Panc1 (cell line): Measurements from ENCODE around the gene KCNRG. TPM values are rescaled to one million over a fixed set of nuclear protein-coding genes. Genes with fewer than 3 reads are reported as not detected.

Experiments used
- ATAC-seq: fragments of 200-7000 bp; cut with Tn5 transposase; 2 replicates; pipeline ENCODE4 v1.9.1; 2020; ENCODE audit warnings: mild to moderate bottlenecking, moderate library complexity
- BruUV-seq: library from RNA; stranded (reverse); fragments of 400-500 nt; replicated peaks from 2 replicates; lab custom pipeline; 2021; lab: Mats Ljungman, UMichigan
- CTCF ChIA-PET: fragments of 300-600 bp; sonication (Branson Sonifier 250); formaldehyde crosslinking; loops from one replicate; lab custom pipeline; 2022; ENCODE audit warnings: antibody characterized with exemption; lab: Charles Lee
- POLR2A ChIA-PET: fragments of 300-600 bp; sonication (Branson Sonifier 250); formaldehyde crosslinking; loops from one replicate; lab custom pipeline; 2022; ENCODE audit warnings: antibody characterized with exemption; lab: Charles Lee
- DNase-seq: peaks from one replicate; pipeline ENCODE4 v3.0.0-alpha.2; 2010; ENCODE audit warnings: low read depth, low spot score
- H3K27ac ChIP-seq: 2 replicates; pipeline ENCODE4 v1.5.1; 2011; ENCODE audit warnings: mild to moderate bottlenecking, low read length, inconsistent platforms
- H3K27me3 ChIP-seq: fragments of 200-500 bp; sonication (Bioruptor generic); 2 replicates; pipeline ENCODE4 v1.6.0; 2014; ENCODE audit warnings: low read length, inconsistent platforms; ENCODE audit not compliant: control insufficient read depth, insufficient read depth
- H3K36me3 ChIP-seq: fragments of 200-500 bp; sonication (Bioruptor generic); 2 replicates; pipeline ENCODE4 v1.5.1; 2014; ENCODE audit warnings: inconsistent platforms, mild to moderate bottlenecking, low read length, moderate library complexity; ENCODE audit not compliant: control insufficient read depth, insufficient read depth
- H3K4me1 ChIP-seq: 2 replicates; pipeline ENCODE4 v1.5.1; 2011; ENCODE audit warnings: inconsistent platforms, mild to moderate bottlenecking, low read length, moderate library complexity; ENCODE audit not compliant: control insufficient read depth, insufficient read depth
- H3K4me3 ChIP-seq, 2 experiments: 2 replicates each; pipeline ENCODE4 v1.5.1; 2011 to 2012; ENCODE audit warnings: low read depth in 2 of 2, low read length in 2 of 2, mild to moderate bottlenecking in 2 of 2, inconsistent platforms in 1 of 2, moderate library complexity in 1 of 2
- H3K9me3 ChIP-seq: fragments of 200-500 bp; sonication (Bioruptor generic); 2 replicates; pipeline ENCODE4 v1.5.1; 2014; ENCODE audit warnings: low read depth, mild to moderate bottlenecking, inconsistent platforms, low read length, moderate library complexity; ENCODE audit not compliant: control insufficient read depth, insufficient read depth
- CTCF ChIP-seq: fragments of 450-650 bp; IDR thresholded peaks from 2 replicates; pipeline ENCODE4 v1.5.1; 2017; ENCODE audit warnings: mild to moderate bottlenecking
- POLR2AphosphoS5 ChIP-seq: IDR thresholded peaks from 2 replicates; pipeline ENCODE4 v1.6.1; 2012; ENCODE audit warnings: mild to moderate bottlenecking, low read depth, low read length, moderate library complexity
- SIN3A ChIP-seq: IDR thresholded peaks from 2 replicates; pipeline ENCODE4 v1.6.1; 2012; ENCODE audit warnings: low read depth, mild to moderate bottlenecking, low read length, moderate library complexity, borderline replicate concordance; ENCODE audit not compliant: insufficient read depth
- TCF7L2 ChIP-seq: IDR thresholded peaks from 2 replicates; pipeline ENCODE4 v1.6.1; 2011; ENCODE audit warnings: mild to moderate bottlenecking, low read depth, low read length, inconsistent platforms
- in situ Hi-C: cut with HindIII; loops from 2 replicates; pipeline ENCODE4 v1.10.0; 2016; ENCODE audit warnings: low sequenced_read_pairs, low pct_unique_long_range_greater_than_20kb
- intact Hi-C: fragments of 100-400 bp; cut with micrococcal nuclease; formaldehyde crosslinking; loops from one replicate; pipeline ENCODE4 v1.10.0; 2022; ENCODE audit not compliant: unreplicated experiment
- total RNA-seq: library from RNA; stranded (reverse); gene quantifications from one replicate; pipeline ENCODE4 v1.2.1, GENCODE V29; 2021; ENCODE audit not compliant: unreplicated experiment
- TF ChIP-seq, protein P1 (sequence below), 2 experiments: IDR thresholded peaks; 2 replicates each; pipeline ENCODE4 v1.6.1; 2011 to 2012; ENCODE audit warnings: low read depth in 2 of 2, control low read depth in 1 of 2, low read length in 1 of 2, mild to moderate bottlenecking in 1 of 2, moderate library complexity in 1 of 2; ENCODE audit not compliant: insufficient read depth in 1 of 2

KCNRG gene
- total RNA-seq, 1 experiment from 2014 or later = 0.31 TPM

GRCh38 chr13:50033725-50034124, 18.5 kb downstream of the KCNRG start:
- TF ChIP-seq, protein P1, sequence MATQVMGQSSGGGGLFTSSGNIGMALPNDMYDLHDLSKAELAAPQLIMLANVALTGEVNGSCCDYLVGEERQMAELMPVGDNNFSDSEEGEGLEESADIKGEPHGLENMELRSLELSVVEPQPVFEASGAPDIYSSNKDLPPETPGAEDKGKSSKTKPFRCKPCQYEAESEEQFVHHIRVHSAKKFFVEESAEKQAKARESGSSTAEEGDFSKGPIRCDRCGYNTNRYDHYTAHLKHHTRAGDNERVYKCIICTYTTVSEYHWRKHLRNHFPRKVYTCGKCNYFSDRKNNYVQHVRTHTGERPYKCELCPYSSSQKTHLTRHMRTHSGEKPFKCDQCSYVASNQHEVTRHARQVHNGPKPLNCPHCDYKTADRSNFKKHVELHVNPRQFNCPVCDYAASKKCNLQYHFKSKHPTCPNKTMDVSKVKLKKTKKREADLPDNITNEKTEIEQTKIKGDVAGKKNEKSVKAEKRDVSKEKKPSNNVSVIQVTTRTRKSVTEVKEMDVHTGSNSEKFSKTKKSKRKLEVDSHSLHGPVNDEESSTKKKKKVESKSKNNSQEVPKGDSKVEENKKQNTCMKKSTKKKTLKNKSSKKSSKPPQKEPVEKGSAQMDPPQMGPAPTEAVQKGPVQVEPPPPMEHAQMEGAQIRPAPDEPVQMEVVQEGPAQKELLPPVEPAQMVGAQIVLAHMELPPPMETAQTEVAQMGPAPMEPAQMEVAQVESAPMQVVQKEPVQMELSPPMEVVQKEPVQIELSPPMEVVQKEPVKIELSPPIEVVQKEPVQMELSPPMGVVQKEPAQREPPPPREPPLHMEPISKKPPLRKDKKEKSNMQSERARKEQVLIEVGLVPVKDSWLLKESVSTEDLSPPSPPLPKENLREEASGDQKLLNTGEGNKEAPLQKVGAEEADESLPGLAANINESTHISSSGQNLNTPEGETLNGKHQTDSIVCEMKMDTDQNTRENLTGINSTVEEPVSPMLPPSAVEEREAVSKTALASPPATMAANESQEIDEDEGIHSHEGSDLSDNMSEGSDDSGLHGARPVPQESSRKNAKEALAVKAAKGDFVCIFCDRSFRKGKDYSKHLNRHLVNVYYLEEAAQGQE (IDR thresholded peaks at IDR 0.05; ENCODE audit: insufficient read depth in 1 of 2, low read depth in 2 of 2, low read length in 1 of 2) = no peak
- Histone ChIP-seq H3K4me1 (no peaks in the 10 kb centered on the region), H3K9me3 (no peaks in the 10 kb centered on the region), H3K4me3 (no peak overlapping the region), H3K27ac (no peak overlapping the region), H3K36me3 (no peaks in the 10 kb centered on the region), H3K27me3 (no peaks in the 10 kb centered on the region)
- intact Hi-C loops (no loop called here), in situ Hi-C loops (no loop called here)
- ChIA-PET POLR2A (no interaction called here), CTCF (no interaction called here)
- ATAC-seq (no peak), DNase-seq (no peak)
- BruUV-seq = no TSS peak

DNA sequence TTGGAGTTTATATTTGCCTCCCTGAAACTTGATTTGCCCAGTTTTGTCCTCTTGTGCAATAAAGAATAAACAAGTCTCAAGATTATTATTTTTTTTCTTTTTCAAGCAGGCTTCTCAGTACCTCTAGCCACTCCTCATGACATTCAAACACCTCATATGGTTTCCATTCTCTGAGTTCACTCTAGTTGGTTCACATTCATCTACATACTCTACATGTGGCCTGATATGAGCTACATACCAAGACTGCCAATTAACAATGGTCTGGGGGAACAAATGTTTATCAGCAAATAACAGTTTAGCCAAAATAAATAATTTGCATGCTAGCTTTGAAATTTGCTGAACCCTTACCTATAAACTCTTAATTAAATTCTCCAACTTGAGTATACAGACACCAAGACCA, 22.5 kb downstream of the KCNRG start:
- ATAC-seq = no peak
- intact Hi-C loops = no loop called here
- BruUV-seq = no TSS peak

More for the DNA sequence above, 22.5 kb downstream of the KCNRG start:
- Histone ChIP-seq H3K4me3 (no peak overlapping the region), H3K27ac (no peak overlapping the region), H3K4me1 (no peaks in the 10 kb centered on the region), H3K36me3 (peaks cover 7% of the 10 kb centered on the region; the same call in 1 of the 2 replicates), H3K27me3 (no peaks in the 10 kb centered on the region), H3K9me3 (no peaks in the 10 kb centered on the region)
- in situ Hi-C loops = no loop called here
- POLR2A ChIA-PET = no interaction called here
- DNase-seq = no peak
- TF ChIP-seq SIN3A (no peak), CTCF (no peak), POLR2AphosphoS5 (no peak), TCF7L2 (no peak)
- TF ChIP-seq, protein P1 (IDR thresholded peaks at IDR 0.05; ENCODE audit: insufficient read depth in 1 of 2, low read depth in 2 of 2, low read length in 1 of 2) = no peak
- CTCF ChIA-PET = no interaction called here
